H9 (cell line): ENCODE results near the gene ZNF80. TPM values are rescaled to one million over a fixed set of nuclear protein-coding genes. Genes with fewer than 3 reads are reported as not detected.

Experiments used
- DNase-seq: peaks from one replicate; pipeline ENCODE4 v3.0.0-alpha.2; 2017
- H2AFZ ChIP-seq: one replicate; pipeline ENCODE4 v1.6.1; 2013; ENCODE audit warnings: mild to moderate bottlenecking, low read length, control low read depth, moderate library complexity
- H2AK5ac ChIP-seq: 2 replicates; pipeline ENCODE4 v1.6.1; 2013; ENCODE audit warnings: low read length, control low read depth, mixed read lengths; ENCODE audit not compliant: insufficient read length
- H2BK120ac ChIP-seq: one replicate; pipeline ENCODE4 v1.6.1; 2013; ENCODE audit warnings: low read depth, mild to moderate bottlenecking, low read length, control low read depth, inconsistent platforms; ENCODE audit not compliant: poor library complexity, severe bottlenecking
- H2BK12ac ChIP-seq: 2 replicates; pipeline ENCODE4 v1.6.1; 2013; ENCODE audit warnings: low read length, control low read depth, mixed read lengths, low read depth; ENCODE audit not compliant: insufficient read length
- H2BK15ac ChIP-seq: 2 replicates; pipeline ENCODE4 v1.6.1; 2013; ENCODE audit warnings: low read depth, low read length, control low read depth
- H2BK20ac ChIP-seq: one replicate; pipeline ENCODE4 v1.6.1; 2013; ENCODE audit warnings: low read depth, mild to moderate bottlenecking, low read length, control low read depth, inconsistent platforms; ENCODE audit not compliant: poor library complexity, severe bottlenecking
- H2BK5ac ChIP-seq: 2 replicates; pipeline ENCODE4 v1.6.1; 2013; ENCODE audit warnings: low read length, control low read depth, mixed read lengths; ENCODE audit not compliant: insufficient read length
- H3K14ac ChIP-seq: 2 replicates; pipeline ENCODE4 v1.6.1; 2013; ENCODE audit warnings: low read length, control low read depth; ENCODE audit not compliant: insufficient read depth
- H3K18ac ChIP-seq: 2 replicates; pipeline ENCODE4 v1.6.1; 2013; ENCODE audit warnings: low read depth, mild to moderate bottlenecking, mixed read lengths, low read length, control low read depth; ENCODE audit not compliant: insufficient read length
- H3K23ac ChIP-seq: 2 replicates; pipeline ENCODE4 v1.6.1; 2013; ENCODE audit warnings: low read length, control low read depth, mixed read lengths, low read depth; ENCODE audit not compliant: insufficient read length
- H3K23me2 ChIP-seq: 2 replicates; pipeline ENCODE4 v1.6.1; 2013; ENCODE audit warnings: low read depth, mild to moderate bottlenecking, mixed read lengths, low read length, control low read depth; ENCODE audit not compliant: insufficient read length, poor library complexity, severe bottlenecking
- H3K27ac ChIP-seq: 2 replicates; pipeline ENCODE4 v1.5.1; 2013; ENCODE audit warnings: low read length, control low read depth, mixed read lengths, low read depth; ENCODE audit not compliant: insufficient read length
- H3K27me3 ChIP-seq: 2 replicates; pipeline ENCODE4 v1.6.1; 2013; ENCODE audit warnings: low read length, control low read depth, inconsistent platforms; ENCODE audit not compliant: insufficient read depth
- H3K4ac ChIP-seq: 2 replicates; pipeline ENCODE4 v1.6.1; 2013; ENCODE audit warnings: low read depth, mild to moderate bottlenecking, control low read depth, inconsistent platforms, low read length, moderate library complexity
- H3K4me1 ChIP-seq: 2 replicates; pipeline ENCODE4 v1.6.1; 2013; ENCODE audit warnings: low read length, control low read depth, inconsistent platforms; ENCODE audit not compliant: insufficient read depth
- H3K4me2 ChIP-seq: 2 replicates; pipeline ENCODE4 v1.6.1; 2013; ENCODE audit warnings: low read length, control low read depth, mixed read lengths; ENCODE audit not compliant: insufficient read length, insufficient read depth
- H3K56ac ChIP-seq: 2 replicates; pipeline ENCODE4 v1.6.1; 2013; ENCODE audit warnings: low read depth, mild to moderate bottlenecking, mixed read lengths, low read length, control low read depth; ENCODE audit not compliant: insufficient read length
- H3K79me1 ChIP-seq: 2 replicates; pipeline ENCODE4 v1.6.1; 2013; ENCODE audit warnings: low read depth, mild to moderate bottlenecking, moderate library complexity, low read length, control low read depth, inconsistent platforms; ENCODE audit not compliant: insufficient read depth, poor library complexity, severe bottlenecking
- H3K79me2 ChIP-seq: 2 replicates; pipeline ENCODE4 v1.6.1; 2013; ENCODE audit warnings: low read length, control low read depth, inconsistent platforms; ENCODE audit not compliant: insufficient read depth
- H3K9ac ChIP-seq: 2 replicates; pipeline ENCODE4 v1.6.1; 2013; ENCODE audit warnings: low read length, control low read depth, mixed read lengths; ENCODE audit not compliant: insufficient read length; ENCODE audit errors: extremely low read depth
- H3K9me3 ChIP-seq: one replicate; pipeline ENCODE4 v1.6.1; 2013; ENCODE audit warnings: low read depth, low read length, inconsistent platforms; ENCODE audit not compliant: control insufficient read depth
- H3T11ph ChIP-seq: one replicate; pipeline ENCODE4 v1.6.1; 2013; ENCODE audit warnings: mild to moderate bottlenecking, low read length, control low read depth, inconsistent platforms
- H4K20me1 ChIP-seq: one replicate; pipeline ENCODE4 v1.6.1; 2013; ENCODE audit not compliant: control insufficient read depth, insufficient read length, insufficient read depth
- H4K5ac ChIP-seq: 2 replicates; pipeline ENCODE4 v1.6.1; 2013; ENCODE audit warnings: low read depth, mild to moderate bottlenecking, mixed read lengths, low read length, control low read depth; ENCODE audit not compliant: insufficient read length
- H4K8ac ChIP-seq: replicated peaks from 2 replicates; pipeline ENCODE4 v1.6.1; 2013; ENCODE audit warnings: low read length, control low read depth, mixed read lengths, low read depth; ENCODE audit not compliant: insufficient read length
- H4K91ac ChIP-seq: 2 replicates; pipeline ENCODE4 v1.6.1; 2013; ENCODE audit warnings: low read depth, mild to moderate bottlenecking, moderate library complexity, mixed read lengths, low read length, control low read depth; ENCODE audit not compliant: insufficient read length
- H3K27ac Mint-ChIP-seq, 3 experiments: 2 replicates in 2 of 3; 3 replicates in 1 of 3; pipeline ENCODE4 v1.8.0; 2020 to 2021; ENCODE audit warnings: mixed read lengths in 3 of 3, mild to moderate bottlenecking in 1 of 3, moderate library complexity in 1 of 3
- H3K27me3 Mint-ChIP-seq: 2 replicates; pipeline ENCODE4 v1.8.0; 2021; ENCODE audit warnings: low read depth, mild to moderate bottlenecking, moderate library complexity, mixed read lengths
- H3K36me3 Mint-ChIP-seq, 3 experiments: 2 replicates in 2 of 3; 3 replicates in 1 of 3; pipeline ENCODE4 v1.8.0; 2020 to 2021; ENCODE audit warnings: low read depth in 3 of 3, mixed read lengths in 3 of 3; ENCODE audit not compliant: insufficient read depth in 1 of 3
- H3K4me1 Mint-ChIP-seq, 2 experiments: 2 replicates each; pipeline ENCODE4 v1.8.0; 2020; ENCODE audit warnings: mixed read lengths in 2 of 2
- H3K4me3 Mint-ChIP-seq, 2 experiments: 2 replicates in 1 of 2; 3 replicates in 1 of 2; pipeline ENCODE4 v1.8.0; 2020 to 2021; ENCODE audit warnings: mild to moderate bottlenecking in 2 of 2, mixed read lengths in 2 of 2, moderate library complexity in 1 of 2
- H3K9me3 Mint-ChIP-seq, 2 experiments: 2 replicates in 1 of 2; 3 replicates in 1 of 2; pipeline ENCODE4 v1.8.0; 2020; ENCODE audit warnings: mild to moderate bottlenecking in 2 of 2, mixed read lengths in 2 of 2, moderate library complexity in 1 of 2
- WGBS: extraction: QIAGEN DNeasy Blood & Tissue Kit; methylation state at CpG from one replicate; pipeline ENCODE4 v1.1.7; 2013; ENCODE audit warnings: missing lambda C conversion rate, low lambda C conversion rate, mixed read lengths; ENCODE audit not compliant: insufficient read length; ENCODE audit errors: extremely low coverage; 5-methylcytosine and 5-hydroxymethylcytosine counted together
- total RNA-seq: library from RNA; stranded (reverse); gene quantifications from 2 replicates; pipeline ENCODE4 v1.2.1, GENCODE V29; 2021
- TF ChIP-seq, protein P1 (sequence below): fragments of 200-600 bp; sonication (generic); conservative IDR thresholded peaks from 3 replicates; pipeline ENCODE4 v1.8.0; 2021; ENCODE audit warnings: antibody characterized with exemption, mild to moderate bottlenecking

ZNF80 gene
- total RNA-seq, 1 experiment from 2014 or later: not detected

DNA sequence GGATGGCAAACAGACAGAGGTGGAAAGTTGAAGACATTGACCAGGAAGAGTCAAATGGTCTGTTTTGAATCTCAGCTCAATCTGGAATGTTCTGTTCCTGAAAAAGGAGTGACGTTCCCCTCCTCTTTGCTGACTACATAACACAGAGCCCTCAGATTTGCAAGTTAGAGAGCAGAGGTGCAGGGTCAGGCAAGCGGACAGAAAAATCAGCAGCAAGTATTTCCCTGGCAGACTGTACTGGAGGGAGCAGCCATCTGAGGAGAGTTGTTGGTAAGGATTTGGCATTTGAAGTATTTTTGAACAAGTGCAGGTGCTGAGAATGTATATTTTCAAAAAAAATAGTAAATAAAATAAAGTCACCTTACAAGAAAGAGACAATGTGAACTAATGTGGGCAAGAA, 17.6 kb downstream of the ZNF80 start:
- no peak overlapping the region for H4K8ac ChIP-seq
- Mint-ChIP-seq H3K9me3 (peaks cover 6% of the 10 kb centered on the region in 2 experiments; a peak in 3 of 5 replicates), H3K27ac (no peak overlapping the region)

More for the DNA sequence above, 17.6 kb downstream of the ZNF80 start:
- Histone ChIP-seq H2AK5ac (no peak overlapping the region), H3K79me1 (no peaks in the 10 kb centered on the region), H3K27me3 (no peaks in the 10 kb centered on the region; the same call in 1 of the 2 replicates), H3T11ph (no peak overlapping the region), H3K9ac (no peak overlapping the region), H2BK120ac (no peak overlapping the region), H3K4me2 (no peak overlapping the region), H3K56ac (no peak overlapping the region), H4K5ac (no peak overlapping the region), H3K4ac (no peak overlapping the region), H4K91ac (no peak overlapping the region), H3K23me2 (no peaks in the 10 kb centered on the region), H2BK15ac (no peak overlapping the region), H3K27ac (no peak overlapping the region), H2BK12ac (no peak overlapping the region), H3K9me3 (no peaks in the 10 kb centered on the region), H3K23ac (no peak overlapping the region), H3K14ac (no peak overlapping the region; the same call in 1 of the 2 replicates), H4K20me1 (no peaks in the 10 kb centered on the region), H3K18ac (no peak overlapping the region), H3K4me1 (peaks cover 7% of the 10 kb centered on the region), H3K79me2 (no peaks in the 10 kb centered on the region), H2BK5ac (no peak overlapping the region), H2AFZ (no peak overlapping the region), H2BK20ac (no peak overlapping the region)
- TF ChIP-seq, protein P1, sequence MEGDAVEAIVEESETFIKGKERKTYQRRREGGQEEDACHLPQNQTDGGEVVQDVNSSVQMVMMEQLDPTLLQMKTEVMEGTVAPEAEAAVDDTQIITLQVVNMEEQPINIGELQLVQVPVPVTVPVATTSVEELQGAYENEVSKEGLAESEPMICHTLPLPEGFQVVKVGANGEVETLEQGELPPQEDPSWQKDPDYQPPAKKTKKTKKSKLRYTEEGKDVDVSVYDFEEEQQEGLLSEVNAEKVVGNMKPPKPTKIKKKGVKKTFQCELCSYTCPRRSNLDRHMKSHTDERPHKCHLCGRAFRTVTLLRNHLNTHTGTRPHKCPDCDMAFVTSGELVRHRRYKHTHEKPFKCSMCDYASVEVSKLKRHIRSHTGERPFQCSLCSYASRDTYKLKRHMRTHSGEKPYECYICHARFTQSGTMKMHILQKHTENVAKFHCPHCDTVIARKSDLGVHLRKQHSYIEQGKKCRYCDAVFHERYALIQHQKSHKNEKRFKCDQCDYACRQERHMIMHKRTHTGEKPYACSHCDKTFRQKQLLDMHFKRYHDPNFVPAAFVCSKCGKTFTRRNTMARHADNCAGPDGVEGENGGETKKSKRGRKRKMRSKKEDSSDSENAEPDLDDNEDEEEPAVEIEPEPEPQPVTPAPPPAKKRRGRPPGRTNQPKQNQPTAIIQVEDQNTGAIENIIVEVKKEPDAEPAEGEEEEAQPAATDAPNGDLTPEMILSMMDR: no peak
- peaks cover 6 to 10% of the 10 kb centered on the region in 2 experiments for H3K4me1 Mint-ChIP-seq
- H3K36me3 Mint-ChIP-seq: peaks cover 0 to 7% (median 0%) of the 10 kb centered on the region in 3 experiments; a peak in 3 of 7 replicates
- no peak overlapping the region for H3K4me3 Mint-ChIP-seq
- no CpG with 5 or more reads among the region's 2 CpGs for WGBS
- DNase-seq: no peak
- no peaks in the 10 kb centered on the region; the same call in none of the 2 replicates for H3K27me3 Mint-ChIP-seq
